NAMALWA (cell line): ENCODE measurements around the gene RSPO3.
A peak's percentile ranks its signal among the peaks of the same experiment; 100 is the strongest.
"Not testable (repeated sequence)": the region's sequence is repeated elsewhere in the genome, so short reads cannot be mapped to it uniquely, and the experiment has no call there.

Experiments
- DNase-seq: peaks from one replicate; pipeline ENCODE4 v3.0.0-alpha.2; 2015; ENCODE audit warnings: low spot score

Gene RSPO3, protein sequence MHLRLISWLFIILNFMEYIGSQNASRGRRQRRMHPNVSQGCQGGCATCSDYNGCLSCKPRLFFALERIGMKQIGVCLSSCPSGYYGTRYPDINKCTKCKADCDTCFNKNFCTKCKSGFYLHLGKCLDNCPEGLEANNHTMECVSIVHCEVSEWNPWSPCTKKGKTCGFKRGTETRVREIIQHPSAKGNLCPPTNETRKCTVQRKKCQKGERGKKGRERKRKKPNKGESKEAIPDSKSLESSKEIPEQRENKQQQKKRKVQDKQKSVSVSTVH

DNA sequence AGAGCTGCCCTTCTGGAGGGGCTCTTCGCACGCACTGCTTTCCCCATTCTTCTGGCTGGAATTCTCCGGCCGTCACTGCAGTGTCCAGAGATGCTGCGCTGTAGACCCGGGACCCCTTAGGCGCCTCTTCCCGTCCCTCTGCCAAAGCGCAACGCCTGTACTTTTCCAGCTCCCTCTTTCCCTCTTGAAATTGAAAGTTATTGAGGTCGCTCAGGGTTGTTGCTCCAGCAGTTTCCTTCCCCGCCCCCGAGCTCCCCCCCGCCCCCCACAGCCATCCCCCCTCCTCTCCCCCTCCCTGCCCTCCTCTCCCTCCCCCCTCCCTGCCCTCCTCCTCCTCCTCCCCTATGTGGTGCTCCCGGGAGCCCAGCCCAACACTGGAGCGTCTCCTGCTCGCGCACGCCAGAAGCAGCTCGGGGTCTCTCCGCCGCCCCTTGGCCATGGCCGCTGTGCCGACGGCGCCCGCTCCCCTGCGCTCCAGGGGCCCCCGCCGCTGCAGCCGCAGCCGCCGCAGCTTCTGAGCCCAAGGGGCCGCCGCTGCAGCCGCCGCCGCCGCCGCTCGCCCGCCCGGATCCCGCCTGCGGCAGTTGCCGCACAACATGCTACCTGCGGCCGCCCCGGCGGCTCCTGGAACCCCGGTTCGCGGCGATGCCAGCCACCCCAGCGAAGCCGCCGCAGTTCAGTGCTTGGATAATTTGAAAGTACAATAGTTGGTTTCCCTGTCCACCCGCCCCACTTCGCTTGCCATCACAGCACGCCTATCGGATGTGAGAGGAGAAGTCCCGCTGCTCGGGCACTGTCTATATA lies at the start of gene RSPO3:
TSS of gene RSPO3 (plus strand) at position 374 of the 804 bp plus-strand sequence. CDS start 522 bp downstream, outside the sequence.
- DNase-seq: no peak

DNA sequence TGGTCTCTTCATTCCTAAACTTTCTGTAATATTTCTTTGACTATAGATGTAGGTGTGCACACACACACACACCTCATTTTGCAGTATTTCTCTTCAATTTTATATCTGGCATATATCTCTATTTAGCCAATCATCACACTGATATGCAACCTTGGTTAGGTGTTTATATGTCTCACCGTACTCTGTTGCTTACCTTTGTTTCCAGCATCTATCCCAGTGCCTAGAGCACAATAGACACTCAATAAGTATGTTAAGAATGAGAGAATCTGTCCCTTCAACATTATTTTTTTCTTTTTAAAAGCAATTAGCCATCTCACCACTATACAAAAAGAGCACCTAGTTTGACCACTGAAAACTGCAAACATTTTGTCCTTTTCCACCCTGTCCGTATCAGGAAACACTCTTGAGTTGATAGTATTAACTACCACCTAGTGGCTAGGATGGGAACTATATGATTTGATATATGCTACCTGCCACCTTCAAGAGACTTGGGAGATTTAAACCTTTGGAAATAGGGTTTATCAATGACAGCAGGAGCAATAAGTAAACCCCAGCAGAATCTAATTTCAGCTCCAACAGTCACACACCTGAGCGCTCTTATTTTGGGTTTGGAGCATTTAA lies 48.7 kb upstream of the RSPO3 start:
- peak; percentile 33 for DNase-seq

DNA sequence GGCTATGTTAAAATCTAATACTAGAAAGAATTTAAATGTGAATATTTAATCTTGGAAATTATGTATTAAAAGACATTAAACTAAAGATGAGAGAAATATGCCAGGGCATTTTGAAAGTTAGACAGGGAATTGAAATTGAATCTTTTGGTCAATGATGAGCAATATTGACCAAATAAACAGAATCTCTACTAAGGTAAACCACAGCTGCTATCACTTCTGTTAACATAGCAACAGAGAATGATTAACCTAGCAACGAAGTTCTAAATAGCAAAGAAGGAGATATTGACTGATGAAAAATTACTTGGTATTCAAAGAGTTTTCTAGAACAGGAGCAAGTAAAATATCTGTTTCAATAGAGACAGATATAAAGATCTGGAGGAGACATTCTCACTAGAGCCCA lies 45.2 kb upstream of the RSPO3 start:
- no peak for DNase-seq

DNA sequence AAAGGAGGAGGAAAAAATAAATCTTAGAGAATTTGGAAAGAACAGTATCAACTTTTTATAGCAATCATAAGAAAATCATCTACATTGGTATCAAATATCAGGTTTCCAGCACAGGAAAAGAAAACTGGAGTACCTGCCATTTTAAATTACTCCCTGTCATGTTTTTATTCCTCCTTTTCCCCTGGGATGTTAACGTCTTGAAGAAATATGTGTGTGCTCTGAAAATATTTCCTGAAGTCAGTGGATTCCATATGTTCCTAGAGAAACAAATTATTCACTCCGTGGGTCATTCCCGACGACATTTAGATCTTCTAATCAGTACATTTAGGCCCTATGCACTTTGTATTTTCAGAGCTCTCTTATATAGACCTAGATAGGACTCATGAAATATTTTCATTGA lies 42.0 kb upstream of the RSPO3 start:
- DNase-seq: no peak

DNA sequence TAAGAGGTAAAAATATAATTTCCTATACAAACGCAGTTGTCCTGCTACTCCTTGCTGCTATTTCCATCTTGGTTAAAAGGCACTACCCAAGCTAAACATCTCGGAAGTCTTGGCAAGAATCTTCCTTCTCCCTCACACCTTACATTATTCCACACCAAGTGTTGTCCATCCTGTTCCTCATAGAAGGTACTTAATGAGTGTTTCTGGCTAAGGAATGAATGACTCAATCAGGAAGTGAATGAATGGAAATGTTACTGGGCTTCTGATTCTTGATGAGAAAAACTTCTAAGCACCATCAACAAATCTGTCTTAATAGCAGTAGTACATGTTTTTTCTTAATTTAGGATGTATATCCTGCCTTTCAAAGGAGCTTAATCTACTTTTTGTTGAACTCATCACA lies 40.6 kb upstream of the RSPO3 start:
- DNase-seq: no peak

DNA sequence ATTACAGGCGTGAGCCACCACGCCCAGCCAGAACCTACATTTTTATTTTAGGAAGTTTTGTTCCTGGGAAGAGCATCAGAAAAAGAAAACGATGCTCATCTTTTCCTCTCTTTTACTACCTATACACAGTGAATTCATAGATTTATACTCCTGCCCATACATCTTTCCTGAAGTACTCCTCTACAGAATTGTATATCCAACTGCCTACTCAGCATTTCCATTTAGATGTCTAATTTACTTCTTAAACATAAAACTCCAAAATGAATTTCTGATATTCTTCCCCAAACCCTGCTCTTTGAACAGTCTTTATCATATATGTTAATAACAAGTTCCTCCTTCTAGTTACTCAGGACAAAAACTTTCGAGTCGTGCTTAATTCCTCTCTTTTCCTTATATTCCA lies 39.8 kb upstream of the RSPO3 start:
- DNase-seq: no peak

DNA sequence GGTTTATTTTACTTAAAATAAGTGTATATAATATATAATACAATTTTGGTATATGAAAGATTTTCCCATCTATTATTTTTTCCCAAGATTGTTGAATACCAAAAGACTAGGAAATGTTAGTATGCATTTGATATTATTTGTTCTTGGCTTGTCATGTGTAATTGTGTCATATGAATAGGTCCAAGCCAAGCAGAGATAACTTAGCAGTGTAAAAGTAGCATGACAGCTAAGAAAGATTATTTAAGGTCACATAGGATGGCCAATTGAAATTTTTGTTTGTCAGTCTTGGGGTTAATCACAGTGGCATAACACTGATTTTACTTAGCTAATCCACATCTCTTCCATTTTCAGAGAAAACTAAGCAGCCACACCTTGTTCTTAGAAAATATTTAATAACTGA lies 38.8 kb upstream of the RSPO3 start:
- no peak for DNase-seq

DNA sequence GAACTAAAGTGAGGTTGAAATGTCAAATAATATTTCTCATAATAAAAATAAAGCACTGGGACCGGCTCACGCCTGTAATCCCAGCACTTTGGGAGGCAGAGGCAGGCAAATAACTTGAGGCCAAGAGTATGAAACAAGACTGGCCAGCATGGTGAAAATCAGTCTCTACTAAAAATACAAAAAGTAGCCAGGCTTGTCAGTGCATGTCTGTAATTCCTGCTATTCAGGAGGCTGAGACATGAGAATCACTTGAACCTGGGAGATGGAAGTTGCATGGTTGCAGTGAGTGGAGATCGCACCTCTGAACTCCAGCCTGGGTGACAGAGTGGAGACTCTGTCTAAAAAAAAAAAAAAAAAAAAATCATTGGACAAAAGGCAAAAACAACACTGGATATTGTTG lies 38.4 kb upstream of the RSPO3 start:
- DNase-seq: no peak

DNA sequence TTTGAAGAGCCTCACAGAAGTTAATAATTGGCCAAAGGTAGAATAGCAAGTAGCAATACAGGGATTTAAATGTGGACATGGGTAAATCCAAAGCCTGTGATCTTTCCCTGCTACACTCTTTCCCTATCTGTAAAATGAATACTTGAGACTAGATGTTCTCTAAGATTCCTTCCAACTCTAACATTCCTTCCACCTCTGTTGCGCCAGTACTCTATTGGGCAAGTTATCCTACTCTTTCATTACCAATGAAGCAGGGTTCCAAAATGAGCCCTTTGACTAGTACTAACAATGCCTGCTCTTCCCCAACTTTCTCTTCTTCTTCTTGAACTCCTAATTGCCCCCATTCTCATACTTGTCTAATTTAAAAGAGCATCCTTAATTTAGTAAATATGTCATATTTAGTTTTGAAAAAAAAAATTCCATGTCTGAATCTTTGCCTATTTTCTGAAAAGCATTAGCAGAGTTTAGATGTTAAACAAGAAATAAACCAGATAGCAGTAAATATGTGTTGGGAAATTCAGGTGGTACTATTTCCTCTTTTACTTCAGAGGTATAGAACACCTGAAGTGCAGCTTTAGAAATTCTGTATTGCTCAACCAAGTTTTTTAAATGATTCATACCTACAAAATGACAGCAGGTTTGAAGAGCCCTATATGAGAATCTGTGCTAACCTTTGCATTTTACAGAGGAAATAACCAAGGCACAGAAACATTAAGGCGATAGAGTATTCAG lies 35.1 kb upstream of the RSPO3 start:
- no peak for DNase-seq

DNA sequence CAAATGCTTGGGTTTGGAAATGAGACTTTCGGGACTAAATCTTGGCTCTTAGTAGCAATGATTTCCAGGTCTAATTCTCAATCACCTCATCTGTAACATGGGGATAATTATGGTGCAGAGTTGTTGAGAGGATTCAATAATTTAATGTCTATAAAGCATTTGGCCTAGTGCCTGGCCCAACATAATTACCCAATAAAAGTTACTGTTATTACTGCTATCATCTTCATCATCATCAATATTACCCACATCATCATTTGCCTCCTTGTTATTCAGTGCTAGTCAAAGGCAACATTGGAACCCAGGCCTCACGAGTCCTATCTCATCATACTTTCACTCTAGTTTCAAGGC lies 34.5 kb upstream of the RSPO3 start:
- DNase-seq: no peak

DNA sequence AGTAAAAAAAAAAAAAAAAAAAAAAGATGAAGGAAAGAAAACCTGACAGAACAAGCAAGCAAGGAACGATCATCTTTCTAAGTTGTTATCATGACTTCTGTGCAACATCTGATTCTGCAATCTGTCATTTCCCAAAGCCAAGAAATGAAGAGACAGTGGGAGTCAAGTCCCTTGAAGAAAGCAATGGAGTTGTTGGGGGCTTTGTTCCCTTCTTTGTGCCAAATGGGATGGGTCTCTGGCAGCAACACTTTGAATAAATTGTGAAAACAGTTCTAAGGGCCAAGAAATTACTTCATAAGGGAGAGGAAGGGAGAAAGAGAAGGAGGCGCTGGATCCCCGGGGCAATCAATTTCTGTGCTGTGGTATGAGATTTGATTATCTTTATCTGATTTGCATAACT lies 33.3 kb upstream of the RSPO3 start:
- DNase-seq: no peak

DNA sequence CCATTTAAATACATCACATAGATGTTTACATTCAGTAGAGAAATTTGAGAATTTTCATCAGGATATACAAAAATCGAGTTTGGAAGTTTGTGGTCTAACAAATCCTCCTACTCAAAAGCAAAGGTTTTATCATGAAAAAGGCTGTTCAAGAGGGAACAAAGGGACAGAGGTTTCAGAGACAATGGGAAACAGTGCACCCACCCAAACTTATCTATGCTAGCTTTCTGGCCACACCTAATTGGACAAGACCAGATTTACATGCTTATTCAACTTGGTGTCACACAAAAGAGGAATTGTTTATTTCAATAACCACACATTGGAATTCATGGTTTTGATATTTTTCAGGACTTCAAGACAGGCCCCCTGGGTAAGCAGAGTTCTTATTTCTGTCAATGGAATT lies 28.4 kb upstream of the RSPO3 start:
- DNase-seq: no peak

DNA sequence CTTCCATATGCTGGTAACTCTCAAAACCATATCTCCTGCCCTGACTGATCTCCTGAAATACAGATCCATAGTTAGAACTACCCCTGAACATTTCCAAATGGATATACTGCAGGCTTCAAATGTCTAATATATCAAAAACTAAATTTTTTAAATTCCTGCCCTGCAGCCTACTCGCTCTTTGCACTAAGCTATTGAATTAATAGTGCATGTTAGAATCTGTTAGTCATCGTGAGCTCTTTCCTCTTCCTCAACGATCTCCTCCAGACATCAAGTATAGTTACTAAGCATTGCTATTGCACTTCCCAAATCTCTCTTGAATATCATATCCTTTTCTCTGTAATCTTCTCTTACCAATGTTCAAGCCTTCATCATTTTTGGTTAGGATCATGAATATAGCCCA lies 26.0 kb upstream of the RSPO3 start:
- DNase-seq: no peak

DNA sequence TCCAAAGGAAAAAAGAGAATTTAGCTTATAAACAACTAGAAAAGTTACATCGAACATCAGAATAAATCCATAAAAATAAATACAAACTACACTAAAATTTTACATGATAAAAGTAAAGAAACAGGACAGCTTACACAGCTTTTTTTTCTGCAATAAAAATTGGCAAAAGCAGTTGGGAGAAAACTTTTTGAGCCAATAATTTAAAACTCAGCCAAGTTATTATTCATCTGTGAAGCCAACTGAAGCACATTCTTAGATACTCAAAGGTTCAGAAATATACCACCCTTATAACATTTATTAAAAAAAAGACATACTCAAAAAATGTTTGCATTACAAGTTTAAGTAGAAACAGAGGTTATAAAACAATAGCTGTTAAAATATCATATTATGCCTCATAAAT lies 23.7 kb upstream of the RSPO3 start:
- DNase-seq: no peak

DNA sequence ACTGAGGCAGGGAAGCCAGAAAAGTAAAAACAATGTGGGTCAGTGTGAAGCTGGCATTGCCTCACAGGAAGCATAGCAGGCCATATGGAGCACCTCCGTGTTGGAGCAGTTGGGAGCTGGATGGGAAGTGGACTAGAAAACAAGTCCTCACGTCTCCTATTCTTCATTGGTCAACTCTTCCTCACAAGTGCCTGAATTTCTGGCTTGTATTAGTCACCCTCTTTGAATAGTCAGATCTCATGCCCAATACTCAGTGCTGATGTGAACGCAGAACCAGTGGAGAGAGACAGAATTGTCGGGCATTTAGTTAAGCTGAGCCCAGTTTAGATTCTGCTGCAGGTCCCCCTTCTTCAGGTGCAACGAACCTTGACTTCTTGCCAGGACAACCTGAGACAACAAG lies 22.3 kb upstream of the RSPO3 start:
- no peak for DNase-seq

DNA sequence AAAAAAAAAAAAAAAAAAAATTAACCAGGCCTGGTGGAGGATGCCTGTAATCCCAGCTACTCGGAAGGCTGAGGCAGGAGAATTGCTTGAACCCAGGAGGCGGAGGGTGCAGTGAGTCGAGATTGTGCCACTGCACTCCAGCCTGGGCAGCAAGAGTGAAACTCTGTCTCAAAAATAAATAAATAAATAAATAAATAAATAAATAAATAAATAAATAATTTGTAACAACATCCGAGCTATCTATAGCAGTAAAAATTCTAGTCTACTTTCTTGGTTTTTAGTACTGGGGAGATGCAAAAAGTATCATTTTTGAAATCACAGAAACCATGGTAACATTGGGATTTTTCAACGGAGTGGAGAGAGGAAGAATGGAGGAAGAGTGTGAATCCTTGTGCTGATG lies 21.0 kb upstream of the RSPO3 start:
- not testable (repeated sequence) for DNase-seq

DNA sequence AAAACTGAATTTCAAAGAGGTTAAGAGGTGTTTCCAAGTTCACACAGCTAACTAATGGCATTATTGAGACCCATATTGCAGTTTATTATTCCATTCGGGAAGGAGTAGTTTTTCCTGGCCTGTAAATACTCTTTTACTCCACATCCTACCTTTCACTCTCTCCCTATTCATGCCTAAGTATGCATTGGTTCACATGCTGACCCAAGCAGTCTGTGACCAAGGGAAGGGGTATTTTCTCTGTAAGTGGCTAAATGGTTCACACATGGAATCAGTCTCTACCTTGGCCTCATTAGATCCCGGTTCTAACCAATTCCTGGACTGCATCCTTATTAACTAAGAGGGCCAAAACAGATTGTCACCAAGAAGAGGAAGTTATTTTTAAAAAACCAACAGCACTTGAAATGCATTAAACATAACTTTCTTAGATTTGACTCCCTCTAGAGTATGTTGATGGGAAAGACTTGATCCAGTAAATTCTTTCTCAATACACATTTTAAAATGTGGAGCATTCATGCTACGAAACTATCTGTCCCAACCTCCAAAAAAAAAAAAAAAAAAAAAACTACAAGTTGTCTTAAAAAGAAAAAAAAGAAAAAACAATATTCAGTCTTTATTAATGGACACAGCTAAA lies 17.8 kb upstream of the RSPO3 start:
- peak; percentile 25 for DNase-seq

DNA sequence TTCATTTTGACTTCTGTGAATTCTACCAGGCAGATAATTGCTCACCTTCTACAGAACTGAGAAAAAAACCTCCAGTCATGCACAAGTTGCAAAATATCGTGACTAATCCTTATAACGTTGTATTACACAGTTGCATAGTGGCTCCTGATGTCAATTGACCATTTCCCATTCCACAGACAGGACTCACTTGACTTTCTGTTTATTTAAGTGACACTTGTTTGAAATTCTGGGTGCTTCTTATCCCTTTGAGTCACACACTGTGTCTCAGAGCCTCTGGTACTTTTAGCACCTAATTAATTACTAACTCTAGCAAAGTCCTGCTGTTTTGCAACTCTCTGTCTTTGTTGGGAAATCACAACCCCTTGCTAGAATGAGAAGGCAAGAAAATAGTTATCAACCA lies 16.2 kb upstream of the RSPO3 start:
- no peak for DNase-seq

DNA sequence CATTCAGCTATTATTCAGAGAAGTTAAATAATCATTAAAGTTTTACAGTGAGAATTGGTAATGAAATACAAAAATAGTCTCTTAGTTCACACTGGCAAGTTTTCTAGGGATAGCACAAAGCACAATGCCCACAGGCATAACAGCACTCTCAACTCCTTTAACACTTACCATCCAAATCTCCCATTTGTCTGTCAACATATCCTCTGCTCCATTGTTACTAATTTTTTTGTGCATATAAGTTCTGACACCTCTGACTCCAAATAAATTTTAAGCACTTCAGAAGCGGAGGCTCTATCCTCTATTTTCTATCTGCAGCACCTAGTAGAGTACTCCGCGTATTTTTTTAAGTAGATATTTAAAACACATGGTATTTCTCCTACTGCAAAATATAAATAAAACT lies 15.6 kb upstream of the RSPO3 start:
- no peak for DNase-seq

DNA sequence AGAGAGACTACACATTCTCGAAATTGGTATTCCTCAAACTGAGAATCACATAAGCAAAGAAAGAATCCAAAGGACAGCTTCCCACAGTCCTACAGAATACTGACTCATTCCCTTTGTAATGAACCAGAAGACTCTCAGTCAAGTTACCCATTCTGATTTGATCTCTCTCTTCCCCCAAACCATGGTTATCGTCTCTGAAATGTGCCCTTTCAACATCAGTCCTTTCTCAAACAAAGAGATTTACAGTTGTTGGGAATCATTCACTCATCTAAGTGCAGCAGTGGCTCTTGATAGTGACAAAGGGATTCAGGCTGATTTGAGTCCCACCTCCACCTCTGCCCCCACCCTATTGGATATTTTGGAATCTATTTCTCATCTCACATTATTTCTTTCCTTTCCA lies 15.0 kb upstream of the RSPO3 start:
- DNase-seq: no peak

DNA sequence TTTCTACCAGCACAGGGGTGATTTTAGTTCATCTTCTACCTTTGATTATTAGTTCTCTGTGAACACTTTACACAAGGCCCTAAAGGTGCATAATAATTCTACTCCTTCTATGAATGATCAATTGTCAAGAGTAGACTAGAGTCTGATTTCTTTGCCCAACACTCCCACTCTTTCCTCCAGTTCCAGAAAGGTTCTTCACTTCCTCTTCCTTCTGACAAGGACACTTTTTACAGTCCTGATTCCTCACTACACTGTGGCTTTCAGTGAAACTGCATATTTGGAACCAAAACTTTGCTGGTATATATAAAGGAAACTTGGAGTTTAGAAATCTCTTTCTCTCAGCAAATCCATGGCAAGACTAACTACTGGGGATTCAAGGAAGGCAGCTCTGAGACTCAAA lies 10.6 kb upstream of the RSPO3 start:
- DNase-seq: no peak

DNA sequence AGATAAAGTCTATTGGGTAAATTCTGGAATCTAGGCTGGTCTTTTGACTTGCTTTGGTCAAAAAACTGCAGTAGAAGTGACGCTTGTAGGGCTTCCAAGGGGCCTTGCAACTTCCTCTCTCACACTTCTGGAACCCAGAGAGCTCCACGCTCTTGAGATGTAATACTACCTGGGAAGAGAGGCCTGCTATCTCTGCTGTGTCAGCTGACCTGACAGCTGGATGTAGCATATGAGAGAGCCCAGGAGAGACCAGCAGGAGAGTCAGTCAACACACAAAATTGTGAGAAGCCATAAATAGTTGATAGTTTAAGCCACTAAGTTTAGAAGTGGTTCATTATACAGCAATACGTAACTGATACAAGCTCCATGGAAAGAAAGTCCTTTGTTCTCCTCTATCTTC lies 7.8 kb upstream of the RSPO3 start:
- no peak for DNase-seq
